Mesendoderm (in vitro differentiated cells): ENCODE measurements around the gene DYRK1A.

ENCODE experiments used
- DNase-seq: peaks from one replicate; pipeline ENCODE4 v3.0.0; 2013
- H2AK5ac ChIP-seq: 2 replicates; pipeline ENCODE4 v1.6.1; 2013; ENCODE audit warnings: low read length, inconsistent platforms
- H2BK120ac ChIP-seq: 2 replicates; pipeline ENCODE4 v1.6.1; 2013; ENCODE audit warnings: low read depth, mild to moderate bottlenecking, low read length, moderate library complexity, mixed read lengths
- H2BK15ac ChIP-seq: replicated peaks from 2 replicates; pipeline ENCODE4 v1.6.1; 2013; ENCODE audit warnings: low read depth, mild to moderate bottlenecking, moderate library complexity
- H2BK5ac ChIP-seq: 2 replicates; pipeline ENCODE4 v1.6.1; 2013; ENCODE audit warnings: low read length, inconsistent platforms
- H3K18ac ChIP-seq: 2 replicates; pipeline ENCODE4 v1.6.1; 2013; ENCODE audit warnings: mild to moderate bottlenecking, low read length, mixed read lengths
- H3K23ac ChIP-seq: one replicate; pipeline ENCODE4 v1.6.1; 2013; ENCODE audit warnings: low read length
- H3K27ac ChIP-seq: 2 replicates; pipeline ENCODE4 v1.5.1; 2013; ENCODE audit warnings: low read depth, mild to moderate bottlenecking, inconsistent platforms, low read length, moderate library complexity
- H3K27me3 ChIP-seq: 2 replicates; pipeline ENCODE4 v1.6.1; 2013; ENCODE audit warnings: low read length, control low read depth, mild to moderate bottlenecking, inconsistent platforms; ENCODE audit not compliant: insufficient read depth, poor library complexity
- H3K36me3 ChIP-seq: 2 replicates; pipeline ENCODE4 v1.6.1; 2013; ENCODE audit warnings: low read length, inconsistent platforms; ENCODE audit not compliant: control insufficient read depth, insufficient read depth
- H3K4ac ChIP-seq: one replicate; pipeline ENCODE4 v1.6.1; 2013; ENCODE audit warnings: low read depth, mild to moderate bottlenecking, low read length, moderate library complexity
- H3K4me1 ChIP-seq: 2 replicates; pipeline ENCODE4 v1.6.1; 2013; ENCODE audit warnings: low read depth, low read length, inconsistent platforms; ENCODE audit not compliant: control insufficient read depth
- H3K4me2 ChIP-seq: 2 replicates; pipeline ENCODE4 v1.6.1; 2013; ENCODE audit warnings: low read length
- H3K4me3 ChIP-seq: 2 replicates; pipeline ENCODE4 v1.5.1; 2013; ENCODE audit warnings: mild to moderate bottlenecking, low read length
- H3K56ac ChIP-seq: one replicate; pipeline ENCODE4 v1.6.1; 2013; ENCODE audit warnings: low read length
- H3K79me1 ChIP-seq: 2 replicates; pipeline ENCODE4 v1.6.1; 2013; ENCODE audit warnings: low read length, inconsistent platforms
- H3K79me2 ChIP-seq: 2 replicates; pipeline ENCODE4 v1.6.1; 2013; ENCODE audit warnings: mild to moderate bottlenecking, low read length; ENCODE audit not compliant: control insufficient read depth, insufficient read depth
- H3K9ac ChIP-seq: 2 replicates; pipeline ENCODE4 v1.6.1; 2013; ENCODE audit warnings: low read length, inconsistent platforms
- H4K5ac ChIP-seq: one replicate; pipeline ENCODE4 v1.6.1; 2013; ENCODE audit warnings: low read length
- H4K8ac ChIP-seq: one replicate; pipeline ENCODE4 v1.6.1; 2013; ENCODE audit warnings: low read depth, mild to moderate bottlenecking, control low read depth, low read length, moderate library complexity
- WGBS: extraction: QIAGEN DNeasy Blood & Tissue Kit; methylation state at CpG from one replicate; pipeline ENCODE4 v1.1.7; 2013; ENCODE audit warnings: low lambda C conversion rate, missing lambda C conversion rate; ENCODE audit not compliant: insufficient coverage; ENCODE audit errors: extremely low coverage; 5-methylcytosine and 5-hydroxymethylcytosine counted together

Gene DYRK1A

GRCh38 chr21:37449302-37449937 is 82.8 kb downstream of the DYRK1A start:
- Histone ChIP-seq H3K23ac (no peak overlapping the region), H3K4me1 (peaks cover 19% of the 10 kb centered on the region), H3K4me3 (no peak overlapping the region), H4K8ac (no peak overlapping the region), H3K79me2 (peaks cover 76% of the 10 kb centered on the region), H3K27me3 (no peaks in the 10 kb centered on the region), H2BK15ac (no peak overlapping the region), H3K18ac (no peak overlapping the region), H3K9ac (no peak overlapping the region), H3K79me1 (peaks cover 37% of the 10 kb centered on the region), H3K56ac (no peak overlapping the region), H4K5ac (no peak overlapping the region), H3K4ac (no peak overlapping the region), H3K27ac (no peak overlapping the region), H2BK5ac (no peak overlapping the region), H3K36me3 (no peaks in the 10 kb centered on the region), H2BK120ac (no peak overlapping the region), H2AK5ac (no peak overlapping the region), H3K4me2 (no peak overlapping the region)
- DNase-seq: no peak
- WGBS: no CpG with 5 or more reads among the region's 6 CpGs

GRCh38 chr21:37450445-37450941 is 83.9 kb downstream of the DYRK1A start:
- peaks cover 21% of the 10 kb centered on the region for H3K4me1 ChIP-seq
- no peak for DNase-seq
- no peak overlapping the region for H3K27ac ChIP-seq

GRCh38 chr21:37451446-37451845 is 84.9 kb downstream of the DYRK1A start:
- no peak overlapping the region for H2BK120ac ChIP-seq
- no peak overlapping the region for H2AK5ac ChIP-seq
- peaks cover 76% of the 10 kb centered on the region for H3K79me2 ChIP-seq
- H2BK5ac ChIP-seq: no peak overlapping the region
- no peak overlapping the region for H3K4me2 ChIP-seq
- H3K79me1 ChIP-seq: peaks cover 39% of the 10 kb centered on the region
- H3K56ac ChIP-seq: no peak overlapping the region
- no peaks in the 10 kb centered on the region for H3K36me3 ChIP-seq
- H3K27me3 ChIP-seq: no peaks in the 10 kb centered on the region
- H3K4me1 ChIP-seq: peaks cover 21% of the 10 kb centered on the region
- no peak overlapping the region for H3K4me3 ChIP-seq
- H3K9ac ChIP-seq: no peak overlapping the region
- no peak overlapping the region for H4K5ac ChIP-seq
- H4K8ac ChIP-seq: no peak overlapping the region
- no peak overlapping the region for H3K18ac ChIP-seq
- no peak overlapping the region for H3K27ac ChIP-seq
- DNase-seq: no peak
- WGBS: no CpG with 5 or more reads among the region's 16 CpGs
- no peak overlapping the region for H3K23ac ChIP-seq
- H3K4ac ChIP-seq: no peak overlapping the region
- no peak overlapping the region for H2BK15ac ChIP-seq

More at GRCh38 chr21:37450445-37450941, 83.9 kb downstream of the DYRK1A start:
- Histone ChIP-seq H3K18ac (no peak overlapping the region), H3K9ac (no peak overlapping the region), H2AK5ac (no peak overlapping the region), H3K27me3 (no peaks in the 10 kb centered on the region), H2BK120ac (no peak overlapping the region), H3K23ac (no peak overlapping the region), H3K56ac (no peak overlapping the region), H3K36me3 (no peaks in the 10 kb centered on the region), H3K79me1 (peaks cover 33% of the 10 kb centered on the region), H3K79me2 (peaks cover 73% of the 10 kb centered on the region), H3K4me3 (no peak overlapping the region), H3K4me2 (no peak overlapping the region), H3K4ac (no peak overlapping the region), H2BK15ac (no peak overlapping the region), H2BK5ac (no peak overlapping the region), H4K8ac (no peak overlapping the region), H4K5ac (no peak overlapping the region)
- WGBS: no CpG with 5 or more reads among the region's 4 CpGs

GRCh38 chr21:37452227-37452626 is 85.7 kb downstream of the DYRK1A start:
- H3K18ac ChIP-seq: no peak overlapping the region
- H2BK120ac ChIP-seq: no peak overlapping the region
- no peaks in the 10 kb centered on the region for H3K36me3 ChIP-seq
- H4K8ac ChIP-seq: no peak overlapping the region
- H3K9ac ChIP-seq: no peak overlapping the region
- no peak overlapping the region for H2BK5ac ChIP-seq
- peaks cover 75% of the 10 kb centered on the region for H3K79me2 ChIP-seq
- no peak overlapping the region for H3K56ac ChIP-seq
- peaks cover 40% of the 10 kb centered on the region for H3K79me1 ChIP-seq
- H2BK15ac ChIP-seq: no peak overlapping the region
- H3K27ac ChIP-seq: no peak overlapping the region
- H3K4me2 ChIP-seq: no peak overlapping the region
- H4K5ac ChIP-seq: no peak overlapping the region
- WGBS: 100% methylated on average over 1 of the region's 4 CpGs
- DNase-seq: peak; percentile 68
- peaks cover 21% of the 10 kb centered on the region for H3K4me1 ChIP-seq
- no peak overlapping the region for H3K4ac ChIP-seq
- no peak overlapping the region for H3K23ac ChIP-seq
- no peak overlapping the region for H3K4me3 ChIP-seq
- no peaks in the 10 kb centered on the region for H3K27me3 ChIP-seq
- H2AK5ac ChIP-seq: no peak overlapping the region

- Histone ChIP-seq H3K56ac (no peak overlapping the region), H3K4ac (no peak overlapping the region), H4K8ac (no peak overlapping the region), H3K36me3 (no peaks in the 10 kb centered on the region), H3K18ac (no peak overlapping the region), H3K27me3 (no peaks in the 10 kb centered on the region), H2AK5ac (no peak overlapping the region), H2BK15ac (no peak overlapping the region), H4K5ac (no peak overlapping the region), H3K79me2 (peaks cover 73% of the 10 kb centered on the region), H3K23ac (no peak overlapping the region), H3K4me2 (no peak overlapping the region), H3K79me1 (peaks cover 41% of the 10 kb centered on the region), H3K4me3 (no peak overlapping the region), H3K9ac (no peak overlapping the region), H2BK5ac (no peak overlapping the region), H2BK120ac (no peak overlapping the region), H3K4me1 (peaks cover 24% of the 10 kb centered on the region), H3K27ac (no peak overlapping the region)
- WGBS: 100% methylated on average over 1 of the region's 4 CpGs
- no peak for DNase-seq
Measured at GRCh38 chr21:37453350-37453749, 86.8 kb downstream of the DYRK1A start.
